HEK293 (cell line): ENCODE data around the gene UBA52.

Source experiments
- GLI2 ChIP-seq: fragments of 450-650 bp; formaldehyde crosslinking; IDR thresholded peaks from 2 replicates; pipeline ENCODE4; 2017; ENCODE audit warnings: missing biosample characterization, missing genetic modification characterization, low read depth, borderline replicate concordance
- OSR2 ChIP-seq: fragments of 450-650 bp; formaldehyde crosslinking; IDR thresholded peaks from 2 replicates; pipeline ENCODE4 v1.5.1; 2016; ENCODE audit warnings: missing biosample characterization, missing genetic modification characterization
- ZBTB7A ChIP-seq: fragments of 450-650 bp; formaldehyde crosslinking; IDR thresholded peaks from 2 replicates; pipeline ENCODE4 v1.5.1; 2016; ENCODE audit warnings: low read depth, missing biosample characterization, missing genetic modification characterization
- ZBTB8A ChIP-seq: fragments of 450-650 bp; formaldehyde crosslinking; IDR thresholded peaks from 2 replicates; pipeline ENCODE4 v1.5.1; 2016; ENCODE audit warnings: missing biosample characterization, missing genetic modification characterization
- ZNF146 ChIP-seq: fragments of 450-650 bp; formaldehyde crosslinking; IDR thresholded peaks from 2 replicates; pipeline ENCODE4 v1.5.1; 2016; ENCODE audit warnings: missing biosample characterization, missing genetic modification characterization
- ZNF202 ChIP-seq: fragments of 450-650 bp; formaldehyde crosslinking; IDR thresholded peaks from 2 replicates; pipeline ENCODE4 v1.5.1; 2016; ENCODE audit warnings: missing biosample characterization, missing genetic modification characterization, borderline replicate concordance
- ZNF274 ChIP-seq, 2 experiments: fragments of 200-500 bp in 1 of 2; fragments of 450-650 bp in 1 of 2; sonication (Bioruptor generic) in 1 of 2; formaldehyde crosslinking in 1 of 2; IDR thresholded peaks; 2 replicates each; pipeline versions ENCODE4 v1.5.1 to v1.6.1; 2014 to 2016; ENCODE audit warnings: borderline replicate concordance in 1 of 2, inconsistent platforms in 1 of 2, low read length in 1 of 2, missing biosample characterization in 1 of 2, missing genetic modification characterization in 1 of 2
- ZNF677 ChIP-seq: fragments of 450-650 bp; IDR thresholded peaks from 2 replicates; pipeline ENCODE4 v1.5.0; 2018; ENCODE audit warnings: missing biosample characterization, mild to moderate bottlenecking, missing genetic modification characterization, moderate library complexity
- ZNF837 ChIP-seq: fragments of 450-650 bp; formaldehyde crosslinking; IDR thresholded peaks from 2 replicates; pipeline ENCODE4 v1.5.1; 2016; ENCODE audit warnings: missing biosample characterization, missing genetic modification characterization
- TF ChIP-seq, protein P1 (sequence below): fragments of 450-650 bp; formaldehyde crosslinking; IDR thresholded peaks from 2 replicates; pipeline ENCODE4 v1.5.1; 2016; ENCODE audit warnings: missing biosample characterization, missing genetic modification characterization
- TF ChIP-seq, protein P2 (sequence below): fragments of 450-650 bp; formaldehyde crosslinking; IDR thresholded peaks from 2 replicates; pipeline ENCODE4 v1.5.1; 2016; ENCODE audit warnings: missing biosample characterization, missing genetic modification characterization
- TF ChIP-seq, protein P3 (sequence below): fragments of 450-650 bp; formaldehyde crosslinking; IDR thresholded peaks from 2 replicates; pipeline ENCODE4 v1.5.1; 2016; ENCODE audit warnings: missing biosample characterization, missing genetic modification characterization, low read depth

DNA sequence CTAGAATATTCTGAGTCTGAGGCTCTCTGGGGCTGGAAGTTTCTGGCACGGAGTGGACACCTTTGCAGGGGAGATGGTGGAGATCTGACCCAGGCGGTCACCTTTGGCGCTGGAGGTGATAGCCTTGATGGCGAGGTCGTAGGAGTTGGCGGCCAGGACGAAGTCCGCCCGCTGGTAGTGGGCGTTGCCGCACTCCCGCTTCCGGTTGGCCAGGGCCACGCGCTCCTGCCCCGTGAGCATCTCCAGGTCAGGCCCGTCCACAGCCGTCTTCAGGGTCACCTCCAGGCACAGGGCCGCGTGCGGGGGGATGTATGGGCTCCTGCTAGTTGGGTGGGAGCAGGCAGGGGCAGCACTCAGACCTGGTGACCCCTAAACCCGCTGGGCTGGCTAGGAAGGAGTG lies 33.5 kb upstream of the UBA52 start:
- TF ChIP-seq OSR2 (tag by site-specific recombination) (no peak), ZNF837 (no peak), ZNF274 (IDR thresholded peaks at IDR 0.05; ENCODE audit: low read length) (no peak), ZNF274 (tag by site-specific recombination; IDR thresholded peaks at IDR 0.05; ENCODE audit: borderline replicate concordance) (no peak), ZBTB7A (tag by site-specific recombination) (no peak), GLI2 (no peak), ZNF202 (tag by site-specific recombination) (no peak), ZNF677 (no peak), ZBTB8A (no peak), ZNF146 (tag by site-specific recombination) (no peak)
- TF ChIP-seq, protein P1, sequence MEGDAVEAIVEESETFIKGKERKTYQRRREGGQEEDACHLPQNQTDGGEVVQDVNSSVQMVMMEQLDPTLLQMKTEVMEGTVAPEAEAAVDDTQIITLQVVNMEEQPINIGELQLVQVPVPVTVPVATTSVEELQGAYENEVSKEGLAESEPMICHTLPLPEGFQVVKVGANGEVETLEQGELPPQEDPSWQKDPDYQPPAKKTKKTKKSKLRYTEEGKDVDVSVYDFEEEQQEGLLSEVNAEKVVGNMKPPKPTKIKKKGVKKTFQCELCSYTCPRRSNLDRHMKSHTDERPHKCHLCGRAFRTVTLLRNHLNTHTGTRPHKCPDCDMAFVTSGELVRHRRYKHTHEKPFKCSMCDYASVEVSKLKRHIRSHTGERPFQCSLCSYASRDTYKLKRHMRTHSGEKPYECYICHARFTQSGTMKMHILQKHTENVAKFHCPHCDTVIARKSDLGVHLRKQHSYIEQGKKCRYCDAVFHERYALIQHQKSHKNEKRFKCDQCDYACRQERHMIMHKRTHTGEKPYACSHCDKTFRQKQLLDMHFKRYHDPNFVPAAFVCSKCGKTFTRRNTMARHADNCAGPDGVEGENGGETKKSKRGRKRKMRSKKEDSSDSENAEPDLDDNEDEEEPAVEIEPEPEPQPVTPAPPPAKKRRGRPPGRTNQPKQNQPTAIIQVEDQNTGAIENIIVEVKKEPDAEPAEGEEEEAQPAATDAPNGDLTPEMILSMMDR (tag by site-specific recombination): no peak
- TF ChIP-seq, protein P2, sequence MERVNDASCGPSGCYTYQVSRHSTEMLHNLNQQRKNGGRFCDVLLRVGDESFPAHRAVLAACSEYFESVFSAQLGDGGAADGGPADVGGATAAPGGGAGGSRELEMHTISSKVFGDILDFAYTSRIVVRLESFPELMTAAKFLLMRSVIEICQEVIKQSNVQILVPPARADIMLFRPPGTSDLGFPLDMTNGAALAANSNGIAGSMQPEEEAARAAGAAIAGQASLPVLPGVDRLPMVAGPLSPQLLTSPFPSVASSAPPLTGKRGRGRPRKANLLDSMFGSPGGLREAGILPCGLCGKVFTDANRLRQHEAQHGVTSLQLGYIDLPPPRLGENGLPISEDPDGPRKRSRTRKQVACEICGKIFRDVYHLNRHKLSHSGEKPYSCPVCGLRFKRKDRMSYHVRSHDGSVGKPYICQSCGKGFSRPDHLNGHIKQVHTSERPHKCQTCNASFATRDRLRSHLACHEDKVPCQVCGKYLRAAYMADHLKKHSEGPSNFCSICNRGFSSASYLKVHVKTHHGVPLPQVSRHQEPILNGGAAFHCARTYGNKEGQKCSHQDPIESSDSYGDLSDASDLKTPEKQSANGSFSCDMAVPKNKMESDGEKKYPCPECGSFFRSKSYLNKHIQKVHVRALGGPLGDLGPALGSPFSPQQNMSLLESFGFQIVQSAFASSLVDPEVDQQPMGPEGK: no peak
- TF ChIP-seq, protein P3, sequence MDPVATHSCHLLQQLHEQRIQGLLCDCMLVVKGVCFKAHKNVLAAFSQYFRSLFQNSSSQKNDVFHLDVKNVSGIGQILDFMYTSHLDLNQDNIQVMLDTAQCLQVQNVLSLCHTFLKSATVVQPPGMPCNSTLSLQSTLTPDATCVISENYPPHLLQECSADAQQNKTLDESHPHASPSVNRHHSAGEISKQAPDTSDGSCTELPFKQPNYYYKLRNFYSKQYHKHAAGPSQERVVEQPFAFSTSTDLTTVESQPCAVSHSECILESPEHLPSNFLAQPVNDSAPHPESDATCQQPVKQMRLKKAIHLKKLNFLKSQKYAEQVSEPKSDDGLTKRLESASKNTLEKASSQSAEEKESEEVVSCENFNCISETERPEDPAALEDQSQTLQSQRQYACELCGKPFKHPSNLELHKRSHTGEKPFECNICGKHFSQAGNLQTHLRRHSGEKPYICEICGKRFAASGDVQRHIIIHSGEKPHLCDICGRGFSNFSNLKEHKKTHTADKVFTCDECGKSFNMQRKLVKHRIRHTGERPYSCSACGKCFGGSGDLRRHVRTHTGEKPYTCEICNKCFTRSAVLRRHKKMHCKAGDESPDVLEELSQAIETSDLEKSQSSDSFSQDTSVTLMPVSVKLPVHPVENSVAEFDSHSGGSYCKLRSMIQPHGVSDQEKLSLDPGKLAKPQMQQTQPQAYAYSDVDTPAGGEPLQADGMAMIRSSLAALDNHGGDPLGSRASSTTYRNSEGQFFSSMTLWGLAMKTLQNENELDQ (tag by site-specific recombination): no peak
